SK-N-SH treated with all-trans-retinoic acid at 6 μM for 48 hours (cell line): ENCODE data around the gene HLA-DMA.
"Not testable (repeated sequence)": the region's sequence is repeated elsewhere in the genome, so short reads cannot be mapped to it uniquely, and the experiment has no call there.

Source experiments
- ATAC-seq: fragments of 200-7000 bp; cut with Tn5 transposase; 3 replicates; pipeline ENCODE4 v1.9.1; 2020; ENCODE audit warnings: mild to moderate bottlenecking, moderate library complexity
- ARNTL ChIP-seq: fragments of 450-650 bp; formaldehyde crosslinking; IDR thresholded peaks from 2 replicates; pipeline ENCODE4 v1.5.0; 2020; ENCODE audit warnings: low read depth, mild to moderate bottlenecking, moderate library complexity, borderline replicate concordance
- BACH2 ChIP-seq: fragments of 250-450 bp; sonication (Bioruptor Pico); IDR thresholded peaks from 2 replicates; pipeline ENCODE4 v1.9.0; 2021; ENCODE audit warnings: mild to moderate bottlenecking, borderline replicate concordance
- CREB5 ChIP-seq: fragments of 250-450 bp; sonication (Bioruptor Pico); IDR thresholded peaks from 2 replicates; pipeline ENCODE4 v1.5.1; 2020; ENCODE audit warnings: low read depth, mild to moderate bottlenecking, moderate library complexity
- CSDC2 ChIP-seq: fragments of 250-450 bp; sonication (Bioruptor Pico); IDR thresholded peaks from 2 replicates; pipeline ENCODE4 v1.5.0; 2020; ENCODE audit warnings: mild to moderate bottlenecking, moderate library complexity
- CSRNP3 ChIP-seq: fragments of 250-450 bp; sonication (Bioruptor Pico); IDR thresholded peaks from 2 replicates; pipeline ENCODE4 v1.5.1; 2021; ENCODE audit warnings: mild to moderate bottlenecking, moderate library complexity
- ESRRG ChIP-seq: fragments of 250-450 bp; sonication (Bioruptor Pico); IDR thresholded peaks from 2 replicates; pipeline ENCODE4 v1.6.1; 2021; ENCODE audit warnings: mild to moderate bottlenecking
- GLIS3 ChIP-seq: fragments of 250-450 bp; sonication (Bioruptor Pico); IDR thresholded peaks from 2 replicates; pipeline ENCODE4 v1.5.0; 2020; ENCODE audit warnings: mild to moderate bottlenecking, moderate library complexity
- ISL1 ChIP-seq: fragments of 250-450 bp; sonication (Bioruptor Pico); IDR thresholded peaks from 2 replicates; pipeline ENCODE4 v2.1.2; 2022; ENCODE audit warnings: mild to moderate bottlenecking, moderate library complexity
- POU6F1 ChIP-seq: fragments of 250-450 bp; sonication (Bioruptor Pico); IDR thresholded peaks from 2 replicates; pipeline ENCODE4 v1.8.0; 2021; ENCODE audit warnings: low read depth, mild to moderate bottlenecking, moderate library complexity, borderline replicate concordance
- PPARA ChIP-seq: fragments of 250-450 bp; sonication (Bioruptor Pico); IDR thresholded peaks from 2 replicates; pipeline ENCODE4 v1.5.0; 2020; ENCODE audit warnings: mild to moderate bottlenecking, borderline replicate concordance
- RARB ChIP-seq: fragments of 250-450 bp; sonication (Bioruptor Pico); IDR thresholded peaks from 2 replicates; pipeline ENCODE4 v1.8.0; 2021; ENCODE audit warnings: mild to moderate bottlenecking, moderate library complexity
- SNAI2 ChIP-seq: fragments of 250-450 bp; sonication (Bioruptor Pico); IDR thresholded peaks from 2 replicates; pipeline ENCODE4 v1.5.0; 2020; ENCODE audit warnings: mild to moderate bottlenecking, moderate library complexity
- TCF4 ChIP-seq: fragments of 250-450 bp; sonication (Bioruptor Pico); IDR thresholded peaks from 2 replicates; pipeline ENCODE4 v1.8.0; 2021; ENCODE audit warnings: mild to moderate bottlenecking, moderate library complexity, borderline replicate concordance
- TOX ChIP-seq: fragments of 250-450 bp; sonication (Bioruptor Pico); IDR thresholded peaks from 2 replicates; pipeline ENCODE4 v1.8.0; 2021; ENCODE audit warnings: mild to moderate bottlenecking, moderate library complexity, borderline replicate concordance
- TSHZ2 ChIP-seq: fragments of 250-450 bp; sonication (Bioruptor Pico); IDR thresholded peaks from 2 replicates; pipeline ENCODE4 v1.5.0; 2020; ENCODE audit warnings: mild to moderate bottlenecking, moderate library complexity
- ZC3H10 ChIP-seq: fragments of 250-450 bp; sonication (Bioruptor Pico); IDR thresholded peaks from 2 replicates; pipeline ENCODE4 v1.5.1; 2021; ENCODE audit warnings: mild to moderate bottlenecking, moderate library complexity
- ZFP3 ChIP-seq: fragments of 250-450 bp; sonication (Bioruptor Pico); IDR thresholded peaks from 2 replicates; pipeline ENCODE4 v1.5.0; 2020; ENCODE audit warnings: mild to moderate bottlenecking, moderate library complexity
- ZFP30 ChIP-seq: fragments of 450-650 bp; formaldehyde crosslinking; IDR thresholded peaks from 2 replicates; pipeline ENCODE4 v1.5.0; 2022; ENCODE audit warnings: mild to moderate bottlenecking, moderate library complexity
- ZNF70 ChIP-seq: fragments of 450-650 bp; formaldehyde crosslinking; IDR thresholded peaks from 2 replicates; pipeline ENCODE4 v1.5.0; 2020; ENCODE audit warnings: mild to moderate bottlenecking, moderate library complexity
- ZNF8 ChIP-seq: fragments of 450-650 bp; formaldehyde crosslinking; IDR thresholded peaks from 2 replicates; pipeline ENCODE4 v1.5.0; 2020; ENCODE audit warnings: mild to moderate bottlenecking, moderate library complexity

The HLA-DMA gene

GRCh38 chr6:32943864-32944649, 8.8 kb downstream of the HLA-DMA start:
- TF ChIP-seq PPARA (CRISPR knock-in tag) (no peak), TSHZ2 (CRISPR knock-in tag) (no peak), ZFP30 (CRISPR knock-in tag) (no peak), CSRNP3 (CRISPR knock-in tag) (no peak), CREB5 (no peak), TCF4 (CRISPR knock-in tag) (no peak), BACH2 (CRISPR knock-in tag) (no peak), ARNTL (CRISPR knock-in tag) (no peak), POU6F1 (CRISPR knock-in tag) (no peak), ESRRG (no peak), TOX (no peak), RARB (no peak), ZNF8 (CRISPR knock-in tag) (no peak), GLIS3 (no peak), ZC3H10 (CRISPR knock-in tag) (no peak)
- ATAC-seq: no peak

- ATAC-seq: not testable (repeated sequence)
Measured at GRCh38 chr6:32942555-32943123, 10.3 kb downstream of the HLA-DMA start.

GRCh38 chr6:32941214-32941768, 11.6 kb downstream of the HLA-DMA start:
- peak; percentile 8; the same call in 2 of the 3 replicates for ATAC-seq
- TF ChIP-seq CREB5: no peak
- no peak for TF ChIP-seq ZC3H10 (CRISPR knock-in tag)
- no peak for TF ChIP-seq TCF4 (CRISPR knock-in tag)
- no peak for TF ChIP-seq ESRRG
- TF ChIP-seq TSHZ2 (CRISPR knock-in tag): no peak
- no peak for TF ChIP-seq SNAI2
- no peak for TF ChIP-seq ZFP3
- TF ChIP-seq ZNF70: no peak
- no peak for TF ChIP-seq GLIS3
- TF ChIP-seq CSDC2 (CRISPR knock-in tag): no peak
- TF ChIP-seq ARNTL (CRISPR knock-in tag): no peak
- no peak for TF ChIP-seq ISL1 (CRISPR knock-in tag)
- TF ChIP-seq TOX: no peak
- TF ChIP-seq BACH2 (CRISPR knock-in tag): no peak
- TF ChIP-seq POU6F1 (CRISPR knock-in tag): no peak
